OCI-LY1 (cell line): ENCODE results near the gene CDK9.

Experiments used
- H2AFZ ChIP-seq: fragments of 200-600 bp; sonication (generic), shearing (Covaris generic); 2 replicates; pipeline ENCODE4 v1.6.0; 2014; ENCODE audit warnings: antibody characterized with exemption, mild to moderate bottlenecking, low read length
- H3F3A ChIP-seq: fragments of 200-600 bp; sonication (generic), shearing (Covaris generic); 2 replicates; pipeline ENCODE4 v1.6.0; 2014; ENCODE audit warnings: mild to moderate bottlenecking, antibody characterized with exemption, low read length, moderate library complexity; ENCODE audit not compliant: insufficient read depth
- H3K27ac ChIP-seq: fragments of 200-600 bp; sonication (generic); 2 replicates; pipeline ENCODE4 v1.5.1; 2014; ENCODE audit warnings: low read length, mixed run types, mild to moderate bottlenecking, low read depth; ENCODE audit not compliant: poor library complexity, severe bottlenecking
- H3K27me3 ChIP-seq: fragments of 200-600 bp; sonication (generic); 2 replicates; pipeline ENCODE4 v1.6.0; 2014; ENCODE audit warnings: antibody characterized with exemption, mild to moderate bottlenecking, low read length, moderate library complexity; ENCODE audit not compliant: insufficient read depth
- H3K36me3 ChIP-seq: fragments of 200-600 bp; sonication (generic); 2 replicates; pipeline ENCODE4 v1.6.1; 2014; ENCODE audit warnings: mild to moderate bottlenecking, antibody characterized with exemption, low read length, moderate library complexity, mixed read lengths; ENCODE audit not compliant: insufficient read depth
- H3K4me1 ChIP-seq: fragments of 200-600 bp; sonication (generic); 2 replicates; pipeline ENCODE4 v1.5.1; 2014; ENCODE audit warnings: mild to moderate bottlenecking, low read length, moderate library complexity; ENCODE audit not compliant: insufficient read depth, severe bottlenecking
- H3K4me2 ChIP-seq: fragments of 200-600 bp; sonication (generic), shearing (Covaris generic); 2 replicates; pipeline ENCODE4 v1.6.1; 2014; ENCODE audit warnings: low read length
- H3K4me3 ChIP-seq: fragments of 200-600 bp; sonication (generic); 2 replicates; pipeline ENCODE4 v1.5.1; 2014; ENCODE audit warnings: low read length, low read depth, mild to moderate bottlenecking, mixed read lengths; ENCODE audit not compliant: poor library complexity, severe bottlenecking
- H3K79me2 ChIP-seq: fragments of 200-600 bp; shearing (Covaris generic); 2 replicates; pipeline ENCODE4 v1.6.1; 2016; ENCODE audit warnings: mixed run types, low read length, mixed read lengths; ENCODE audit not compliant: insufficient read depth
- H3K9ac ChIP-seq: fragments of 200-600 bp; sonication (generic), shearing (Covaris generic); 2 replicates; pipeline ENCODE4 v1.6.1; 2014; ENCODE audit warnings: mild to moderate bottlenecking, low read length, mixed read lengths
- H3K9me2 ChIP-seq: fragments of 200-600 bp; sonication (generic), shearing (Covaris generic); 2 replicates; pipeline ENCODE4 v1.6.1; 2014; ENCODE audit warnings: low read depth, mild to moderate bottlenecking, low read length, mixed read lengths
- H3K9me3 ChIP-seq: fragments of 200-600 bp; shearing (Covaris generic); 2 replicates; pipeline ENCODE4 v1.6.1; 2014; ENCODE audit warnings: low read length, mixed read lengths
- H4K20me1 ChIP-seq: fragments of 200-600 bp; sonication (generic), shearing (Covaris generic); 2 replicates; pipeline ENCODE4 v1.6.0; 2016; ENCODE audit warnings: mild to moderate bottlenecking, low read length; ENCODE audit not compliant: insufficient read depth
- EZH2 ChIP-seq: fragments of 200-600 bp; sonication (generic), shearing (Covaris generic); IDR thresholded peaks from 2 replicates; pipeline ENCODE4 v1.8.0; 2017; ENCODE audit warnings: borderline replicate concordance, mixed run types, mild to moderate bottlenecking, antibody characterized with exemption, low read length, moderate library complexity, mixed read lengths
- TF ChIP-seq, protein P1 (sequence below): fragments of 200-600 bp; sonication (generic), shearing (Covaris generic); IDR thresholded peaks from 2 replicates; pipeline ENCODE4 v1.5.1; 2017; ENCODE audit warnings: mild to moderate bottlenecking, antibody characterized with exemption, low read length, moderate library complexity, mixed read lengths

The CDK9 gene

DNA sequence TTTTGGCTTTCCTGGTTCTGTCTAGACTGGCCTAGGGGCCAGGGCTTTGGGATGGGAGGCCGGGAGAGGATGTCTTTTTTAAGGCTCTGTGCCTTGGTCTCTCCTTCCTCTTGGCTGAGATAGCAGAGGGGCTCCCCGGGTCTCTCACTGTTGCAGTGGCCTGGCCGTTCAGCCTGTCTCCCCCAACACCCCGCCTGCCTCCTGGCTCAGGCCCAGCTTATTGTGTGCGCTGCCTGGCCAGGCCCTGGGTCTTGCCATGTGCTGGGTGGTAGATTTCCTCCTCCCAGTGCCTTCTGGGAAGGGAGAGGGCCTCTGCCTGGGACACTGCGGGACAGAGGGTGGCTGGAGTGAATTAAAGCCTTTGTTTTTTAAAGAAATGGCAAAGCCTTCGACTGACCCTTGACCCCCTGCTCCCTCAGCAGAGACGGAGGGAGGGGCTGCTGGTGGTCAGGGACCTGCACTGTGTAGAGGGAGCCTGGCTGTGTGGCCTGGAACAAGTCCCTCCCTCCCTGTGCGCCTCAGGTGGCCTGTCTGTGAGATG is 27.9 kb downstream of the CDK9 start:
- Histone ChIP-seq H3K9me3 (no peaks in the 10 kb centered on the region), H3K9me2 (no peaks in the 10 kb centered on the region), H3K27ac (no peak overlapping the region), H4K20me1 (no peaks in the 10 kb centered on the region), H3K27me3 (no peaks in the 10 kb centered on the region), H3K4me1 (no peaks in the 10 kb centered on the region), H3K4me3 (no peak overlapping the region), H3K36me3 (peaks cover 48% of the 10 kb centered on the region), H3K79me2 (no peaks in the 10 kb centered on the region), H3K9ac (no peak overlapping the region), H2AFZ (no peak overlapping the region), H3K4me2 (no peak overlapping the region), H3F3A (no peaks in the 10 kb centered on the region)
- TF ChIP-seq, protein P1, sequence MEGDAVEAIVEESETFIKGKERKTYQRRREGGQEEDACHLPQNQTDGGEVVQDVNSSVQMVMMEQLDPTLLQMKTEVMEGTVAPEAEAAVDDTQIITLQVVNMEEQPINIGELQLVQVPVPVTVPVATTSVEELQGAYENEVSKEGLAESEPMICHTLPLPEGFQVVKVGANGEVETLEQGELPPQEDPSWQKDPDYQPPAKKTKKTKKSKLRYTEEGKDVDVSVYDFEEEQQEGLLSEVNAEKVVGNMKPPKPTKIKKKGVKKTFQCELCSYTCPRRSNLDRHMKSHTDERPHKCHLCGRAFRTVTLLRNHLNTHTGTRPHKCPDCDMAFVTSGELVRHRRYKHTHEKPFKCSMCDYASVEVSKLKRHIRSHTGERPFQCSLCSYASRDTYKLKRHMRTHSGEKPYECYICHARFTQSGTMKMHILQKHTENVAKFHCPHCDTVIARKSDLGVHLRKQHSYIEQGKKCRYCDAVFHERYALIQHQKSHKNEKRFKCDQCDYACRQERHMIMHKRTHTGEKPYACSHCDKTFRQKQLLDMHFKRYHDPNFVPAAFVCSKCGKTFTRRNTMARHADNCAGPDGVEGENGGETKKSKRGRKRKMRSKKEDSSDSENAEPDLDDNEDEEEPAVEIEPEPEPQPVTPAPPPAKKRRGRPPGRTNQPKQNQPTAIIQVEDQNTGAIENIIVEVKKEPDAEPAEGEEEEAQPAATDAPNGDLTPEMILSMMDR: no peak
- no peak for TF ChIP-seq EZH2

GRCh38 chr9:127814619-127815511 is 29.0 kb downstream of the CDK9 start:
- H3K27me3 ChIP-seq: no peaks in the 10 kb centered on the region
- no peaks in the 10 kb centered on the region for H4K20me1 ChIP-seq
- no peaks in the 10 kb centered on the region for H3K9me2 ChIP-seq
- H2AFZ ChIP-seq: no peak overlapping the region
- no peaks in the 10 kb centered on the region for H3K9me3 ChIP-seq
- H3K36me3 ChIP-seq: peaks cover 39% of the 10 kb centered on the region
- no peaks in the 10 kb centered on the region for H3F3A ChIP-seq
- no peak overlapping the region for H3K9ac ChIP-seq
- no peak overlapping the region for H3K27ac ChIP-seq
- no peaks in the 10 kb centered on the region for H3K79me2 ChIP-seq
- TF ChIP-seq, protein P1: no peak
- TF ChIP-seq EZH2: no peak
- H3K4me3 ChIP-seq: no peak overlapping the region
- no peaks in the 10 kb centered on the region for H3K4me1 ChIP-seq
- no peak overlapping the region for H3K4me2 ChIP-seq

GRCh38 chr9:127815512-127816361 is 29.9 kb downstream of the CDK9 start:
- H3K27me3 ChIP-seq: no peaks in the 10 kb centered on the region
- H3K4me2 ChIP-seq: no peak overlapping the region
- no peaks in the 10 kb centered on the region for H3K4me1 ChIP-seq
- no peaks in the 10 kb centered on the region for H4K20me1 ChIP-seq
- H3K4me3 ChIP-seq: no peak overlapping the region
- no peaks in the 10 kb centered on the region for H3K9me2 ChIP-seq
- H3K9me3 ChIP-seq: no peaks in the 10 kb centered on the region
- no peaks in the 10 kb centered on the region for H3K79me2 ChIP-seq
- H3K9ac ChIP-seq: no peak overlapping the region
- no peak overlapping the region for H3K27ac ChIP-seq
- H3F3A ChIP-seq: no peaks in the 10 kb centered on the region
- TF ChIP-seq, protein P1: no peak
- H2AFZ ChIP-seq: no peak overlapping the region
- H3K36me3 ChIP-seq: peaks cover 31% of the 10 kb centered on the region
